DMS53 (cell line): ENCODE results near the gene SLC7A10.

ENCODE experiments used
- DNase-seq: peaks from one replicate; lab custom pipeline; 2025; lab: John Stamatoyannopoulos, UW

SLC7A10 gene

GRCh38 chr19:33225458-33225926 lies at the start of gene SLC7A10:
Gene SLC7A10, minus strand, starts transcription at chr19:33225850. Its CDS starts 147 bp downstream, at chr19:33225703.
- peak; percentile 56 for DNase-seq

- peak; percentile 36 for DNase-seq
Observed at GRCh38 chr19:33274663-33275558, 49.3 kb upstream of the SLC7A10 start.

- peak; percentile 81 for DNase-seq
Observed at GRCh38 chr19:33273881-33274662, 48.4 kb upstream of the SLC7A10 start.

GRCh38 chr19:33273065-33273736 lies 47.6 kb upstream of the SLC7A10 start:
- no peak for DNase-seq

- no peak for DNase-seq
Observed at GRCh38 chr19:33271246-33272021, 45.8 kb upstream of the SLC7A10 start.

- no peak for DNase-seq
Observed at GRCh38 chr19:33270769-33271168, 45.1 kb upstream of the SLC7A10 start.

GRCh38 chr19:33269016-33269415 lies 43.4 kb upstream of the SLC7A10 start:
- no peak for DNase-seq

- no peak for DNase-seq
Observed at GRCh38 chr19:33268162-33268991, 42.7 kb upstream of the SLC7A10 start.

- no peak for DNase-seq
Observed at GRCh38 chr19:33267706-33268105, 42.1 kb upstream of the SLC7A10 start.

GRCh38 chr19:33266974-33267484 lies 41.4 kb upstream of the SLC7A10 start:
- no peak for DNase-seq

GRCh38 chr19:33264881-33265445 lies 39.3 kb upstream of the SLC7A10 start:
- no peak for DNase-seq

- no peak for DNase-seq
Observed at GRCh38 chr19:33263325-33264023, 37.8 kb upstream of the SLC7A10 start.

- DNase-seq, result no peak
Observed at GRCh38 chr19:33261511-33262189, 36.0 kb upstream of the SLC7A10 start.

GRCh38 chr19:33260628-33261418 lies 35.2 kb upstream of the SLC7A10 start:
- no peak for DNase-seq

GRCh38 chr19:33259539-33259938 lies 33.9 kb upstream of the SLC7A10 start:
- DNase-seq, result no peak

GRCh38 chr19:33257828-33258227 lies 32.2 kb upstream of the SLC7A10 start:
- DNase-seq, result no peak

- DNase-seq, result no peak
Observed at GRCh38 chr19:33256261-33256660, 30.6 kb upstream of the SLC7A10 start.

GRCh38 chr19:33255781-33256180 lies 30.1 kb upstream of the SLC7A10 start:
- DNase-seq, result no peak
